Astrocyte of the cerebellum (primary cell): ENCODE measurements around the gene QPCT.

Experiments
- DNase-seq: peaks from one replicate; pipeline ENCODE4 v3.0.0-alpha.2; 2011; ENCODE audit warnings: low read depth
- H3K4me3 ChIP-seq: 2 replicates; pipeline ENCODE4 v1.5.1; 2011; ENCODE audit warnings: mild to moderate bottlenecking, low read depth, low read length, moderate library complexity
- in situ Hi-C: cut with HindIII; loops from 2 replicates; pipeline ENCODE4 v1.10.0; 2017; ENCODE audit warnings: low sequenced_read_pairs
- TF ChIP-seq, protein P1 (sequence below): IDR thresholded peaks from 2 replicates; pipeline ENCODE4 v1.5.1; 2012; ENCODE audit warnings: low read length, low read depth, moderate library complexity, mild to moderate bottlenecking; ENCODE audit errors: missing control alignments

QPCT gene

DNA sequence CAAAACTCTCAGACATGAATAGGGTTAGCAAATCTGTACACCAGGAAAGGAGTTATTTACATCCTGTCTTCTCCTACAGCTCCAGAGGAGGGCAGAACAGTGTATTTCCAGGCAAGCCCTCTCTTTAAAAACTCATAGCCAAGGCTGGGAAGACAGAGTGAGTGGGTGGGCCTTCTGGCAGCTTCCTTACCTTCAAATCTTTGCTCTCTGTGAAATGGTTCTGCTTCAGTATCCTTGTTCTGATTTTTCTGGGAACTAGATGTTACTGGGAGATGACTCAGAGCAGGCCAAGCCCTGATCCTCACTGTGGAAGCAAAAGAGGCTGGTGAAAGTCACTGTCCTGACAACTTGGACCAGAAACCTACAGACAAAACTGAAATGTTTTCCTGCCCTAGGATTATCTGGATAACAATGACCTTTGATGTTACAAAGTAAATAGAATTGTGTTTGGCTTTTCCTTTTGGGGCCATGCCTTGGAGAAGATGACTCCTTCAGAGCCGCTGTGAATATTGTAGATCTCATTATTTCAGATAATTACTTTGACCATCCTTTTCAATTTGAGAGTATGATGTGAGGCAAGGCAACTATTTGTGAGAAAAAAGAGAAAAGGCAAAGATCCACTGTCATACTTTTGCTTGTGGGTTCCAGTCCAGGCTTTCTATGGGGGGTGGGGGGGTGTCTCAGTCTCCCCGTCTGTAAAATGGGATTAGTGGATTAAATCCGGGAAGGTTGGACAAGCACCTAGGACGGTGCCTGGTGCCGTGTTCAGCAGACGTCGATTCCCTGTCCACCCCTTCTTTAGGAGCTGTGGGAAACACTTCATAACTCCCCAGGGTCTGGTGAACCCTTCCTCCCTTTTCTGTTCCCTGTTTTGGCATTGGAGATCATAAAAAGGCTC lies 644 bp upstream of the QPCT start:
- peak overlapping the region; percentile 57 for H3K4me3 ChIP-seq
- in situ Hi-C loops = no loop called here
- peak; percentile 34 for DNase-seq
- TF ChIP-seq, protein P1, sequence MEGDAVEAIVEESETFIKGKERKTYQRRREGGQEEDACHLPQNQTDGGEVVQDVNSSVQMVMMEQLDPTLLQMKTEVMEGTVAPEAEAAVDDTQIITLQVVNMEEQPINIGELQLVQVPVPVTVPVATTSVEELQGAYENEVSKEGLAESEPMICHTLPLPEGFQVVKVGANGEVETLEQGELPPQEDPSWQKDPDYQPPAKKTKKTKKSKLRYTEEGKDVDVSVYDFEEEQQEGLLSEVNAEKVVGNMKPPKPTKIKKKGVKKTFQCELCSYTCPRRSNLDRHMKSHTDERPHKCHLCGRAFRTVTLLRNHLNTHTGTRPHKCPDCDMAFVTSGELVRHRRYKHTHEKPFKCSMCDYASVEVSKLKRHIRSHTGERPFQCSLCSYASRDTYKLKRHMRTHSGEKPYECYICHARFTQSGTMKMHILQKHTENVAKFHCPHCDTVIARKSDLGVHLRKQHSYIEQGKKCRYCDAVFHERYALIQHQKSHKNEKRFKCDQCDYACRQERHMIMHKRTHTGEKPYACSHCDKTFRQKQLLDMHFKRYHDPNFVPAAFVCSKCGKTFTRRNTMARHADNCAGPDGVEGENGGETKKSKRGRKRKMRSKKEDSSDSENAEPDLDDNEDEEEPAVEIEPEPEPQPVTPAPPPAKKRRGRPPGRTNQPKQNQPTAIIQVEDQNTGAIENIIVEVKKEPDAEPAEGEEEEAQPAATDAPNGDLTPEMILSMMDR = peak; percentile 52

DNA sequence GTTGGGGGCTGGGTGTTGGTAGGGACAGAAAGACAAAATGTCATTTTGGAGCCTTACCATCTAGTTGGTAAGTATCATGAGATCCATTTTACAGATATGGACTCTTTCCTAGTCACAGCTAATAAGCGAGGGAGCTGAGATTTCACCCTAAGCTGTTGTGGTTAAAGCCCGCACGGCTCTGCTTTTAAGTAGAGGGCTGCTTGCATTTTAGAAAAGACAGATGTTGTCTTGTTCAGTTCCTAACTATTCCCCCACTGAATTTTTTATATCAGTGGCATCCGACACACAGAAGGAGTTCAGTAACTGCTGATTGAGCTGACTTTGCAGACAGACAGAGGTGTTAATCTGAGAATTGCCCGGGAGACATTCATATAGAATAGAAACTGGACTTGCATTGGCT lies 3.7 kb downstream of the QPCT start:
- H3K4me3 ChIP-seq = no peak overlapping the region
- TF ChIP-seq, protein P1 = no peak
- in situ Hi-C loops = no loop called here
- DNase-seq = no peak

DNA sequence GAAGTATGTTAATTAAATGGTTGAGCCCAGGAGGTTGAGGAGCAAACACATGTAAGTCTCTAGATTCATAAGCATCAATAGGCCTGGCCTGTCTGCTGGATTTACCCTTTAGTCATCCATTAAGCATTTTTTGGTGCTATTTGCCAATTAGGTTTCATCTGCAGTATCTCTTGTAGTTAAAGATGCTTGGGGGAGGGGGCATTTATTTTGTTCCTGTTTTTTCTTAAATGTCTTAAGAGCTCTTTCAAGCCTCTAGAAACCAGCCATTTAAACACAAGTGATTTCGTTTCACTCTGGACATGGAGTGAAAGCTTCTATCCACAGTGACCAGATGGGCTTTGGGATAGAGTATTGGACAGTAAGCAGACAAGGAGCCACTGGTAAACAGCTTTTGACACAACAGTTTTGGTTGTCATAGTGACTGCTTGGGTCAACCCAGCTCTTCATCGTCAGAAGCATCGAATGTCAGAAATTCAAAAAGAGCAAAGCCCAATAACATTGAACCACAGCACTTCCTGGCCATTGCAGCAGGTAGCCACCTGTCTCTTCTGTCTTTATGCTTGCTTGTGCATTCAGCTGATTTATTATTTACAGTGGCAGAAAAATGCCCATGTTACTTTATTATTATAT lies 4.9 kb downstream of the QPCT start:
- DNase-seq = no peak
- TF ChIP-seq, protein P1 = no peak
- in situ Hi-C loops = no loop called here

DNA sequence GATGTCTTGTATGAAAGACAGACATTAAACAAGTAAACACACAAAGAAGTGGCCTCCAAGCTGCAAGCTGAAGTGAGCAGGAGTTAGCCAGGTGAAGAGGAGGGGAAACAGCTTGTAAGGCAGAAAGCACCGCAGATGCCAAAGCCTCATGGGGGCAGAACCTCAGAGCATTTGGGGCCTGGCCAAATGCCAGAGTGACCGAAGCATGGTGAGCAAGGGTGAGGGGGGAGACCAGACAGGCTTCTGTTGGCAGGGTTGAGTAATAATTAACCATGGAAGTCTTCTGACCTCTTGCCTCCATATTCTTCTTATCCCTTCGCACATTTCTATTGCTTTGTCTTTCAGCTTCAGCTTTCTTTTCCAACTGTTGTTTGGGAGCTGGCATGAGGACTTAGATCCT lies 5.6 kb downstream of the QPCT start:
- H3K4me3 ChIP-seq = no peak overlapping the region
- in situ Hi-C loops = no loop called here
- no peak for DNase-seq
- TF ChIP-seq, protein P1 = no peak

More for the DNA sequence above, 4.9 kb downstream of the QPCT start:
- no peak overlapping the region for H3K4me3 ChIP-seq

DNA sequence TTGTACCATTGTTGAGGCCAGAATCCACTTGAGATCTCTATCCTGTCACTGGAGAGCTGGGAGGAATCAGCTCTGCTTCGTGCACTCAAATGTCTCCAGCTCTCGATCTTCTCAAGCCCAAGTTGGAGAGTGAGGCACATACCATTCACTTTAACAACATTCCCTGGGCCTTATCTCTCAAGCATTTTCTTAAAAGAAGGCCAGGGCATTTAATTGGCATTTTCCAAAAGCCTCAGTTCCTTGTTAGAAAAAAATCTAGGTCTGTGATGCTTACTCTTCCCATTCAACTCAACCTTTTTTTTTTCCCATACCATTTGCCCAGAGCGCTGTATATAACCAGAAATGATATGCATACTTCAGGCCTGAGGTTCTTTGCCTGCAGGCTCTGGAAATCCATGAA lies 10.1 kb downstream of the QPCT start:
- in situ Hi-C loops = no loop called here
- TF ChIP-seq, protein P1 = no peak
- H3K4me3 ChIP-seq = no peak overlapping the region
- no peak for DNase-seq

DNA sequence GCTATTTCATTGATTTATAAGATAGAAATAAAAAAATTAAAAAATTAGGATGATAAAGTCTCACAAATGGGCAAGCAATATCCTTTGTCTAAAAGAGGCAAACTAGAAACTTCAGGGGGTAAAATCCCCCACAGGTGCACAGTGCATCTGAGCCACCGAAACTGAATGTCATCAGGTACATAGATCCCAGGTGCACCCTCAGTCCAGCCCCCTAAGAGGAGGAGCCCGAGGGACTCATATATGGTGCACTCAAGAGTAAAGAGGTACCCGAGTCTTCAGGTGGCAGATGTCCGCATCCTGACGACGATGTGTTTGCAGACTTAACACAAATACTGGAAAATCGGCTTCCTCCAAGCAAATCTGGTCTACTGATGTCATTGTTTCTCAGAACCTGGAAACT lies 11.3 kb downstream of the QPCT start:
- TF ChIP-seq, protein P1 = no peak
- H3K4me3 ChIP-seq = no peak overlapping the region
- in situ Hi-C loops = no loop called here
- DNase-seq = no peak
